K562 (cell line): Measurements from ENCODE around the gene NR1H3. TPM values are rescaled to one million over a fixed set of nuclear protein-coding genes. Genes with fewer than 3 reads are reported as not detected.
A peak's percentile ranks its signal among the peaks of the same experiment; 100 is the strongest.

ENCODE experiments used
- ATF7 ChIP-seq: fragments of 450-650 bp; IDR thresholded peaks from 2 replicates; pipeline ENCODE4 v1.7.1; 2014; ENCODE audit warnings: mild to moderate bottlenecking, moderate library complexity
- BCL6 ChIP-seq: fragments of 250-450 bp; sonication (Bioruptor Pico); IDR thresholded peaks from 2 replicates; pipeline ENCODE4 v1.4.0; 2020
- CAMTA2 ChIP-seq: fragments of 250-450 bp; sonication (Bioruptor Pico); conservative IDR thresholded peaks from 2 replicates; pipeline ENCODE4 v1.5.1; 2022
- CHD4 ChIP-seq: fragments of 200-600 bp; sonication (generic); IDR thresholded peaks from 3 replicates; pipeline ENCODE4 v1.6.1; 2012; ENCODE audit warnings: low read depth, mild to moderate bottlenecking, mixed read lengths, low read length, inconsistent platforms; ENCODE audit not compliant: insufficient read depth, insufficient replicate concordance, poor library complexity, severe bottlenecking
- KAT8 ChIP-seq: fragments of 450-650 bp; IDR thresholded peaks from 2 replicates; pipeline ENCODE4 v1.6.1; 2016; ENCODE audit warnings: low read depth, mild to moderate bottlenecking
- KDM1A ChIP-seq, 2 experiments: fragments of 450-650 bp; IDR thresholded peaks; 2 replicates each; pipeline ENCODE4 v1.6.1; 2016; ENCODE audit warnings: mild to moderate bottlenecking in 2 of 2
- MCM3 ChIP-seq: fragments of 450-650 bp; IDR thresholded peaks from 2 replicates; pipeline ENCODE4 v1.6.1; 2016
- MTA2 ChIP-seq: fragments of 450-650 bp; IDR thresholded peaks from 2 replicates; pipeline ENCODE4 v1.6.1; 2016; ENCODE audit warnings: low read depth
- MXI1 ChIP-seq: IDR thresholded peaks from 2 replicates; pipeline ENCODE4 v1.6.1; 2011; ENCODE audit warnings: low read depth, mild to moderate bottlenecking, improper control_type of control experiment, low read length
- NELFE ChIP-seq: IDR thresholded peaks from 2 replicates; pipeline ENCODE4 v1.6.1; 2011; ENCODE audit warnings: mild to moderate bottlenecking; ENCODE audit not compliant: insufficient read depth, insufficient read length
- NFYB ChIP-seq: IDR thresholded peaks from 2 replicates; pipeline ENCODE4 v1.6.1; 2011; ENCODE audit warnings: mild to moderate bottlenecking, moderate library complexity; ENCODE audit not compliant: insufficient read length; ENCODE audit errors: extremely low read depth
- OTX1 ChIP-seq: fragments of 450-650 bp; formaldehyde crosslinking; IDR thresholded peaks from 2 replicates; pipeline ENCODE4 v1.4.0; 2022; ENCODE audit warnings: mild to moderate bottlenecking
- SMAD2 ChIP-seq: fragments of 150-350 bp; IDR thresholded peaks from 2 replicates; pipeline ENCODE4 v1.6.1; 2014; ENCODE audit warnings: low read depth, mild to moderate bottlenecking, low read length
- SREBF2 ChIP-seq: sonication (generic); formaldehyde crosslinking; IDR thresholded peaks from 2 replicates; pipeline ENCODE4 v1.4.0; 2020; ENCODE audit warnings: mild to moderate bottlenecking, missing genetic modification reagents
- TAF1 ChIP-seq: IDR thresholded peaks from 2 replicates; pipeline ENCODE4 v1.6.1; 2011; ENCODE audit warnings: mild to moderate bottlenecking, low read length, moderate library complexity; ENCODE audit not compliant: insufficient read depth, control insufficient read depth, severe bottlenecking; ENCODE audit errors: extremely low read depth
- TEAD1 ChIP-seq, 2 experiments: fragments of 450-650 bp in 1 of 2; sonication (generic) in 1 of 2; formaldehyde crosslinking; IDR thresholded peaks; 2 replicates each; pipeline versions ENCODE4 v1.4.0 to v1.8.0; 2020 to 2022; ENCODE audit warnings: mild to moderate bottlenecking in 2 of 2, missing genetic modification reagents in 1 of 2
- TRIM24 ChIP-seq, 2 experiments: fragments of 450-650 bp; IDR thresholded peaks; 2 replicates each; pipeline ENCODE4 v1.6.1; 2016
- ZBTB26 ChIP-seq: fragments of 450-650 bp; formaldehyde crosslinking; IDR thresholded peaks from 2 replicates; pipeline ENCODE4 v1.4.0; 2022; ENCODE audit warnings: missing genetic modification characterization
- ZNF449 ChIP-seq: fragments of 250-450 bp; sonication (Bioruptor Pico); IDR thresholded peaks from 2 replicates; pipeline ENCODE4 v1.8.0; 2022; ENCODE audit warnings: moderate library complexity, mild to moderate bottlenecking, inconsistent platforms
- ZNF764 ChIP-seq: fragments of 250-450 bp; sonication (Bioruptor Pico); IDR thresholded peaks from 2 replicates; pipeline ENCODE4 v1.4.0; 2020; ENCODE audit warnings: low read depth, mild to moderate bottlenecking, moderate library complexity
- polyA plus RNA-seq, 8 experiments: library from polyadenylated mRNA; depleted of rRNA in 4 of 8; stranded (reverse) in 5 of 8; unstranded in 3 of 8; fragments of >200 nt; fragmentation: Nextera tagmentation in 2 of 8; fragmentation: Illumina TruSeq in 1 of 8; extraction: Ambion mirVana in 2 of 8; extraction: Trizol in 1 of 8; gene quantifications; 2 replicates each; pipeline versions ENCODE4 v1.2.1 to v1.2.3, GENCODE V29; 2011 to 2014; ENCODE audit warnings: inconsistent platforms in 1 of 8, missing spikeins in 1 of 8
- total RNA-seq, 7 experiments: library from RNA; depleted of rRNA in 6 of 7; stranded (reverse); fragments of >200 nt in 6 of 7; fragmentation: Illumina TruSeq in 2 of 7; extraction: Trizol in 2 of 7; gene quantifications; 2 replicates each; pipeline versions ENCODE4 v1.2.1 to v1.2.3, GENCODE V29; 2011 to 2021; ENCODE audit warnings: low replicate concordance in 1 of 7
- TF ChIP-seq, protein P1 (sequence below): sonication (generic); formaldehyde crosslinking; IDR thresholded peaks from 2 replicates; pipeline ENCODE4 v1.8.1; 2023; ENCODE audit warnings: mild to moderate bottlenecking, missing genetic modification reagents
- TF ChIP-seq, protein P2 (sequence below): fragments of 150-350 bp; conservative IDR thresholded peaks from 2 replicates; pipeline ENCODE4 v1.6.1; 2014; ENCODE audit warnings: low read length

Gene NR1H3
- total and polyA plus RNA-seq, 9 of the 15 experiments (the other 6 are each of a cell fraction or from before 2014, with no cell fraction given), result 8.2 to 26.0 (median 11.9) TPM

DNA sequence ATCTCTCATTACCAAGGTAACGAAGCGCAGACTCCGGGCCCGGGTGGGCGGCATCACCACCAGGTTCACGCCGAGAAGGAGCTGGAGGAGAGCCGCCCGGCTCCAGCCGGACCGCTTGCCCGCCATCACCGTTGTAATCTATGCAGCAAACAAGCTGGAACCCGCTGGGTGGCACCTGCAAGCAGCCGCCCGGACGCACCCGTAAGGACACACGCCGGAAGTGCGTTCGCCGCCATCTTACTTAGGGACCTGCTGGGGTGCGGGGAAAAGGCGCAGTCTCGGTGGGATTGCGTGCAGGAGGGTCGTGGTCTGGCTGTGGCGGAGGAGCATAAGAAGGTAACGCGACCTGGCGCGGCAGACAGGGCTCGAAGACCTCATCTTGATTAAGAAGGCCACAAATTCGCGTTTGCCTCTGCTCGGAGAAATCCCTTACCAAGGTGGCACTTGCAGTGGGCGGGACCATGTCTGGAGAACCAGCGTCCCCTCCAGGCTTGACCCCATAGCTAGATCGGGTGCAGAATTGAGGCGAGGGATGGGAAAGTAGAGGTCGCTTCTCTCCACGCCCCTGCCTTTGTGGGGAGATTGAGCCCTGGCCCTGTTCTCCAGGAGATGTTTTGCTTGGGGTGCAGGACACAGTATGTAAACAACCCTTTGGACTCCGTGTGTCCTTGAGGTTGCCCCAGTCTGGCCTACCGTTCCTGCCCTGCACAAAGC is 9.0 kb upstream of the NR1H3 start, which contains the start of gene ACP2 (continued):
- TF ChIP-seq TAF1 (peak; percentile 99), CAMTA2 (CRISPR knock-in tag) (peak; percentile 85; the same call in 1 of the 2 replicates), MXI1 (no peak), OTX1 (CRISPR knock-in tag) (no peak), ATF7 (peak; percentile 87), BCL6 (no peak), MTA2 (no peak; the same call in 1 of the 2 replicates), ZNF449 (CRISPR knock-in tag) (no peak), NFYB (no peak), KDM1A (IDR thresholded peaks at IDR 0.05) (0 out of 4 replicates have a peak, but pooled peaks of 1 of the 2 experiments have one; percentile 37), ZBTB26 (CRISPR knock-in tag) (no peak), SREBF2 (no peak), CHD4 (no peak), KAT8 (peak; percentile 67; the same call in 1 of the 2 replicates), ZNF764 (CRISPR knock-in tag) (no peak), MCM3 (no peak), NELFE (no peak), SMAD2 (no peak), TRIM24 (IDR thresholded peaks at IDR 0.05) (peak in 1 of 2 experiments; percentile 98; a peak in 2 of 4 replicates), TEAD1 (CRISPR knock-in tag; IDR thresholded peaks at IDR 0.05) (peak; percentile 22 to 77; a peak in 3 of 4 replicates)
- TF ChIP-seq, protein P1, sequence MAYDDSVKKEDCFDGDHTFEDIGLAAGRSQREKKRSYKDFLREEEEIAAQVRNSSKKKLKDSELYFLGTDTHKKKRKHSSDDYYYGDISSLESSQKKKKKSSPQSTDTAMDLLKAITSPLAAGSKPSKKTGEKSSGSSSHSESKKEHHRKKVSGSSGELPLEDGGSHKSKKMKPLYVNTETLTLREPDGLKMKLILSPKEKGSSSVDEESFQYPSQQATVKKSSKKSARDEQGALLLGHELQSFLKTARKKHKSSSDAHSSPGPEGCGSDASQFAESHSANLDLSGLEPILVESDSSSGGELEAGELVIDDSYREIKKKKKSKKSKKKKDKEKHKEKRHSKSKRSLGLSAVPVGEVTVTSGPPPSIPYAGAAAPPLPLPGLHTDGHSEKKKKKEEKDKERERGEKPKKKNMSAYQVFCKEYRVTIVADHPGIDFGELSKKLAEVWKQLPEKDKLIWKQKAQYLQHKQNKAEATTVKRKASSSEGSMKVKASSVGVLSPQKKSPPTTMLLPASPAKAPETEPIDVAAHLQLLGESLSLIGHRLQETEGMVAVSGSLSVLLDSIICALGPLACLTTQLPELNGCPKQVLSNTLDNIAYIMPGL (CRISPR knock-in tag), result peak; percentile 87
- TF ChIP-seq, protein P2, sequence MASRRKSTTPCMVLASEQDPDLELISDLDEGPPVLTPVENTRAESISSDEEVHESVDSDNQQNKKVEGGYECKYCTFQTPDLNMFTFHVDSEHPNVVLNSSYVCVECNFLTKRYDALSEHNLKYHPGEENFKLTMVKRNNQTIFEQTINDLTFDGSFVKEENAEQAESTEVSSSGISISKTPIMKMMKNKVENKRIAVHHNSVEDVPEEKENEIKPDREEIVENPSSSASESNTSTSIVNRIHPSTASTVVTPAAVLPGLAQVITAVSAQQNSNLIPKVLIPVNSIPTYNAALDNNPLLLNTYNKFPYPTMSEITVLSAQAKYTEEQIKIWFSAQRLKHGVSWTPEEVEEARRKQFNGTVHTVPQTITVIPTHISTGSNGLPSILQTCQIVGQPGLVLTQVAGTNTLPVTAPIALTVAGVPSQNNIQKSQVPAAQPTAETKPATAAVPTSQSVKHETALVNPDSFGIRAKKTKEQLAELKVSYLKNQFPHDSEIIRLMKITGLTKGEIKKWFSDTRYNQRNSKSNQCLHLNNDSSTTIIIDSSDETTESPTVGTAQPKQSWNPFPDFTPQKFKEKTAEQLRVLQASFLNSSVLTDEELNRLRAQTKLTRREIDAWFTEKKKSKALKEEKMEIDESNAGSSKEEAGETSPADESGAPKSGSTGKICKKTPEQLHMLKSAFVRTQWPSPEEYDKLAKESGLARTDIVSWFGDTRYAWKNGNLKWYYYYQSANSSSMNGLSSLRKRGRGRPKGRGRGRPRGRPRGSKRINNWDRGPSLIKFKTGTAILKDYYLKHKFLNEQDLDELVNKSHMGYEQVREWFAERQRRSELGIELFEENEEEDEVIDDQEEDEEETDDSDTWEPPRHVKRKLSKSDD, result peak; percentile 90
